Neural progenitor cell (in vitro differentiated cells): ENCODE data around the gene TSPAN3. TPM values are rescaled to one million over a fixed set of nuclear protein-coding genes. Genes with fewer than 3 reads are reported as not detected.

Experiments used
- DNase-seq: peaks from one replicate; pipeline ENCODE4 v3.0.0-alpha.2; 2016; ENCODE audit warnings: low spot score
- H2AFZ ChIP-seq: fragments of 200-600 bp; sonication (generic); replicated peaks from 2 replicates; pipeline ENCODE4 v1.6.1; 2016; ENCODE audit warnings: antibody characterized with exemption
- H3F3A ChIP-seq: fragments of 200-600 bp; sonication (generic); 2 replicates; pipeline ENCODE4 v1.6.1; 2016; ENCODE audit warnings: antibody characterized with exemption, low read depth
- H3K27ac ChIP-seq: fragments of 200-600 bp; sonication (generic); 2 replicates; pipeline ENCODE4 v1.5.1; 2016; ENCODE audit warnings: mild to moderate bottlenecking
- H3K27me3 ChIP-seq: fragments of 200-600 bp; sonication (generic); 2 replicates; pipeline ENCODE4 v1.6.1; 2016; ENCODE audit warnings: mild to moderate bottlenecking, moderate library complexity
- H3K36me3 ChIP-seq: fragments of 200-600 bp; sonication (generic); 2 replicates; pipeline ENCODE4 v1.5.1; 2016
- H3K4me1 ChIP-seq: fragments of 200-600 bp; sonication (generic); 2 replicates; pipeline ENCODE4 v1.6.1; 2016; ENCODE audit warnings: mixed run types
- H3K4me2 ChIP-seq: fragments of 200-600 bp; sonication (generic); 2 replicates; pipeline ENCODE4 v1.6.1; 2016
- H3K4me3 ChIP-seq: fragments of 200-600 bp; sonication (generic); 2 replicates; pipeline ENCODE4 v1.5.1; 2016
- H3K79me2 ChIP-seq: fragments of 200-600 bp; sonication (generic); 2 replicates; pipeline ENCODE4 v1.6.1; 2016; ENCODE audit warnings: low read depth
- H3K9ac ChIP-seq: fragments of 200-600 bp; sonication (generic); 2 replicates; pipeline ENCODE4 v1.6.1; 2016
- H3K9me3 ChIP-seq: fragments of 200-600 bp; sonication (generic); 2 replicates; pipeline ENCODE4 v1.5.1; 2016; ENCODE audit warnings: low read depth
- H4K20me1 ChIP-seq: fragments of 200-600 bp; sonication (generic); 2 replicates; pipeline ENCODE4 v1.6.1; 2016; ENCODE audit warnings: low read depth
- H3K27ac Mint-ChIP-seq: 3 replicates; pipeline ENCODE4 v1.8.0; 2021; ENCODE audit warnings: mixed read lengths
- H3K27me3 Mint-ChIP-seq: 2 replicates; pipeline ENCODE4 v1.8.0; 2022; ENCODE audit warnings: low read depth, mild to moderate bottlenecking, inconsistent platforms, moderate library complexity, mixed read lengths; ENCODE audit not compliant: insufficient read depth
- H3K36me3 Mint-ChIP-seq: 3 replicates; pipeline ENCODE4 v1.8.0; 2021; ENCODE audit warnings: mixed read lengths
- H3K4me1 Mint-ChIP-seq: 3 replicates; pipeline ENCODE4 v1.8.0; 2021; ENCODE audit warnings: mixed read lengths
- H3K4me3 Mint-ChIP-seq: 3 replicates; pipeline ENCODE4 v1.8.0; 2021; ENCODE audit warnings: mild to moderate bottlenecking, moderate library complexity, mixed read lengths
- H3K9me3 Mint-ChIP-seq: 3 replicates; pipeline ENCODE4 v1.8.0; 2020; ENCODE audit warnings: mixed read lengths
- CTCF ChIP-seq: fragments of 200-600 bp; sonication (generic); IDR thresholded peaks from 2 replicates; pipeline ENCODE4 v1.5.1; 2017; ENCODE audit warnings: antibody characterized with exemption, mild to moderate bottlenecking
- EZH2 ChIP-seq: fragments of 200-600 bp; sonication (generic); IDR thresholded peaks from 2 replicates; pipeline ENCODE4 v1.6.1; 2017; ENCODE audit warnings: antibody characterized with exemption, mild to moderate bottlenecking, moderate library complexity
- EZH2phosphoT487 ChIP-seq: fragments of 200-600 bp; sonication (generic); IDR thresholded peaks from 2 replicates; pipeline ENCODE4 v1.6.1; 2017; ENCODE audit warnings: antibody characterized with exemption
- total RNA-seq: library from RNA; depleted of rRNA; stranded (reverse); fragments of >200 nt; gene quantifications from 2 replicates; pipeline ENCODE4 v1.2.3, GENCODE V29; 2015; ENCODE audit warnings: low replicate concordance

TSPAN3 gene
- total RNA-seq, 1 donor from 2014 or later = 474 TPM

- no peak for TF ChIP-seq EZH2phosphoT487
- TF ChIP-seq EZH2 = no peak
- TF ChIP-seq CTCF = no peak
- Histone ChIP-seq H3K9me3 (no peaks in the 10 kb centered on the region), H3K27me3 (no peaks in the 10 kb centered on the region), H3K27ac (no peak overlapping the region), H4K20me1 (no peaks in the 10 kb centered on the region), H3F3A (peaks cover 11% of the 10 kb centered on the region), H3K4me1 (peaks cover under 1% of the 10 kb centered on the region), H3K36me3 (no peaks in the 10 kb centered on the region), H3K4me3 (no peak overlapping the region), H3K79me2 (no peaks in the 10 kb centered on the region), H3K9ac (no peak overlapping the region), H2AFZ (no peak overlapping the region), H3K4me2 (no peak overlapping the region)
- H3K4me3 Mint-ChIP-seq = no peak overlapping the region
- peaks cover 26% of the 10 kb centered on the region for H3K36me3 Mint-ChIP-seq
- H3K27ac Mint-ChIP-seq = no peak overlapping the region
- peaks cover 5% of the 10 kb centered on the region for H3K9me3 Mint-ChIP-seq
- no peaks in the 10 kb centered on the region for H3K4me1 Mint-ChIP-seq
- no peak for DNase-seq
- peaks cover 10% of the 10 kb centered on the region for H3K27me3 Mint-ChIP-seq
These were observed 31.1 kb downstream of the TSPAN3 start for GRCh38 chr15:77039848-77040247.

- no peak for DNase-seq
- TF ChIP-seq EZH2 (no peak), CTCF (no peak), EZH2phosphoT487 (no peak)
- Histone ChIP-seq H3K9me3 (no peaks in the 10 kb centered on the region), H3K4me2 (no peak overlapping the region), H3K27me3 (no peaks in the 10 kb centered on the region), H3K9ac (no peak overlapping the region), H3K79me2 (no peaks in the 10 kb centered on the region), H4K20me1 (no peaks in the 10 kb centered on the region), H3K36me3 (no peaks in the 10 kb centered on the region), H3K4me3 (no peak overlapping the region), H3K27ac (no peak overlapping the region), H3F3A (peaks cover 11% of the 10 kb centered on the region), H3K4me1 (peaks cover 7% of the 10 kb centered on the region), H2AFZ (no peak overlapping the region)
- Mint-ChIP-seq H3K27me3 (peaks cover 10% of the 10 kb centered on the region), H3K9me3 (peaks cover 5% of the 10 kb centered on the region), H3K36me3 (peaks cover 25% of the 10 kb centered on the region), H3K4me1 (peaks cover 6% of the 10 kb centered on the region), H3K4me3 (no peak overlapping the region), H3K27ac (no peak overlapping the region)
These were observed 31.7 kb downstream of the TSPAN3 start for GRCh38 chr15:77039217-77039533.

- Mint-ChIP-seq H3K4me1 (peaks cover 9% of the 10 kb centered on the region), H3K27ac (no peak overlapping the region), H3K27me3 (peaks cover 10% of the 10 kb centered on the region), H3K4me3 (no peak overlapping the region), H3K9me3 (peaks cover 5% of the 10 kb centered on the region), H3K36me3 (peaks cover 23% of the 10 kb centered on the region)
- Histone ChIP-seq H3K9me3 (no peaks in the 10 kb centered on the region), H3K4me1 (peaks cover 13% of the 10 kb centered on the region), H2AFZ (no peak overlapping the region), H4K20me1 (no peaks in the 10 kb centered on the region), H3K4me2 (no peak overlapping the region), H3K9ac (no peak overlapping the region), H3K27ac (no peak overlapping the region), H3K4me3 (no peak overlapping the region), H3F3A (peaks cover 11% of the 10 kb centered on the region), H3K27me3 (no peaks in the 10 kb centered on the region), H3K79me2 (no peaks in the 10 kb centered on the region), H3K36me3 (no peaks in the 10 kb centered on the region)
- TF ChIP-seq CTCF = no peak
- no peak for TF ChIP-seq EZH2phosphoT487
- TF ChIP-seq EZH2 = no peak
- DNase-seq = no peak
These were observed 32.3 kb downstream of the TSPAN3 start for GRCh38 chr15:77038312-77039216.
